GM21737 (cell line): Measurements from ENCODE around the gene ZNF324.
"Not testable (repeated sequence)": the region's sequence is repeated elsewhere in the genome, so short reads cannot be mapped to it uniquely, and the experiment has no call there.

Experiments
- ATAC-seq: cut with Tn5 transposase; IDR thresholded peaks from one replicate; pipeline ENCODE4 v1.9.1; 2021; ENCODE audit warnings: mild to moderate bottlenecking, moderate library complexity; ENCODE audit not compliant: unreplicated experiment

ZNF324 gene

DNA sequence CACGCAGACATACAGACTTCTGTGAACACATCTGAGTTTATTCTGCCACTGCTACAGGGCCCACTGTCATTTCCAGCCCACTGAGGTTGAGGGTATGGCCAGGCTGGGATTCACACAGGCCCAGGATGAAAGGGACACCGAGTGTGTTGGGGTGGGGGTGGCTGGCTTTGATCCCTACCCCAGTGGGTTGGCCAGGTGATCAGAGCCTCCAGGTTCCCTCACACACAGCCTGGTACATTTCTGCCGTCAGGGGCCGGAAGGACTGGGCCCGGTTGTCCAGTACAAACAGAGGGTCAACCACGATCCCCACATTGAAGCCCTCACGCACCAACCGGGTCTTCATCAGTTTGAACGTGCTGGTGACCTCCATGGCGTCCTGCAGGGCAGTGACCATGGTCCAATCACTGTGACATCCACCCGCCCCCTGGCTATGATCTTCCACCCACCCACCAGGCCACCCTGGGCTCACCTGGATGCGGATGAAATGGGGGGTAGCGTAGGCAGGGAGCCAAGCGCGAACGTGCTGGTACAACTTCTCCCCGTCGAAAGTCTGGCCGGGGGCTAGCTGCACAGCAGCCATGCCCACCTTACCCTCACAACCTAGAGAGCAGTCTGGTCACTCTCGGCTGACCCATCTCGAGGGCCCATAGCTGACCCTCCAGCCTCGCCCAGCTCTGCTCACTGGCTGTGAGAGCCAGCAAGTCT, 31.6 kb downstream of the ZNF324 start:
- no peak for ATAC-seq

- peak; percentile 85 for ATAC-seq
Observed at GRCh38 chr19:58499021-58499927, 32.4 kb downstream of the ZNF324 start.

GRCh38 chr19:58500242-58500641, 33.4 kb downstream of the ZNF324 start:
- no peak for ATAC-seq

GRCh38 chr19:58507602-58508223, 40.8 kb downstream of the ZNF324 start:
- ATAC-seq: not testable (repeated sequence)

- no peak for ATAC-seq
Observed at GRCh38 chr19:58509731-58510083, 42.8 kb downstream of the ZNF324 start.

DNA sequence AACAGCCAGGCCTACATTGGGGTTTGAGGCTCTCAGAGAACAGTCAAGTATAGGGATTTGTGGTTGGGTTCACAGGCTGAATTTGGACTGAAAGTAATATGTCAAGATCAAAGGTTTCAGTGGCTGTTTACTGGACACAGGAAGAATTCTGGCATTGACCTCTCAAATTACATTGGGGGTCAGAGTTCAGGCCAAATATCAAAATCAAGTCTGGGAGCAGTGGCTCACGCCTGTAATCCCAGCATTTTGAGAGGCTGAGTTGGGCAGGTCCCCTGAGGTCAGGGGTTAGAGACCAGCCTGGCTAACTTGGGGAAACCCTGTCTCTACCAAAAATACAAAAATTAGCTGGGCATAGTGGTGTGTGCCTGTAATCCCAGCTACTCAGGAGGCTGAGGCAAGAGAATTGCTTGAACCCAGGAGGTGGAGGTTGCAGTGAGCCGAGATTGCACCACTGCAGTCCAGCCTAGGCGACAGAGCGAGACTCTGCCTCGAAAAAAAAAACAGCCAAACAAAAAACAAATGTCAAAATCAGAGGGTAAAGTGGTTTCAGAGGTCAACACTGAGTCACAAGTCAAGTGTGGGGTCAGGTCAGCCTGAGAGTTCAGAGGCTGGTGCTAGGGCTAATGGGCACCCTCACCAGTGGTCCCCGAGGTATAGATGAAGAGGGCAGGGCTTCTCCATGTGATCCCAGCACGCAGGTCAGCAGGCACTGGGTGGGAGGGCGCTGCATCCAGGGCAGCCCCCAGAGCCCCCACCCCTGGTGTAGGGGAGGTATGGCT, 43.4 kb downstream of the ZNF324 start:
- no peak for ATAC-seq

GRCh38 chr19:58511353-58512208, 44.7 kb downstream of the ZNF324 start, which contains the start of gene SLC27A5:
SLC27A5 (minus strand) TSS chr19:58511992; CDS start chr19:58511955, 37 bp downstream.
- ATAC-seq: no peak

GRCh38 chr19:58513213-58513693, 46.4 kb downstream of the ZNF324 start:
- ATAC-seq: no peak

DNA sequence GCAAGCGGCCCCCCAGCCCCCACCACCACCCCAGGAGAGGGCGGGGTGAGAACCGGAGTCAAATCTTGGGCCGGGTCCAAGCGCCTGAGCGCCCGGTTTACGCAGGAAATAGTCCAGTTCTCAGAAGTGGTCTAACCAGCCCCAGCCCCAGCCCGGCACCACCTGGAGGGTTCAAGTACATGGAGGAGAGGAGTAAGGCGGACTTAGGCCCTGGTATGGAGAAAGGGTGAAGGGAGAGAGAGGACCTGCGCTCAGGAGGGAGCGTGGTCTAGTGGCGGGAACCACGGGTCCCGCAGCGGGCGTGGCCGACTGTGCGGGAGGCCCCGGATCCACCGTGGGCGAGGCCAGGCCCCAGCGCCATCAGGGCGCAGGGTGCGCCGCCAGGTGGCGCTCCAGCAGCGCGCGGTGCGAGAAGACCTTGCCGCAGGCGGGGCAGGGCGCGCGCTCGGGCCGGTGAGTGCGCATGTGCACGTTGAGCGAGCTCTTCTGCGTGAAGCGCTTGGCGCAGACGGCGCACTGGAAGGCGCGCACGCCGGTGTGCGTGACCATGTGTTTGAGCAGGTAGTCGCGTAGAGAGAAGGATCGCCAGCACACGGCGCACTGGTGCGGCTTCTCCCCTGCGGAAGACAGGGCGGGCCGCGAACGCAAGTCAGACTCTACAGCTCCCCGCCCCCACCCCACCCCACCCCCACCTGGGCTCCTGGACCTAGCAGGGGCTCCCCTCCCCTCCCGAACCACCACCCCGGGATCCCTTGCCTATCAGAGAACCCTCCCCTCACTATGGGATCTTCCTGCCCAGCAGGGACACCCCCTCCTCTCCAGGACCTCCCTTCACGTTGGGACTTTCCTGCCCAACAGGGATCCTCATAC, 47.0 kb downstream of the ZNF324 start:
- ATAC-seq: peak; percentile 63

DNA sequence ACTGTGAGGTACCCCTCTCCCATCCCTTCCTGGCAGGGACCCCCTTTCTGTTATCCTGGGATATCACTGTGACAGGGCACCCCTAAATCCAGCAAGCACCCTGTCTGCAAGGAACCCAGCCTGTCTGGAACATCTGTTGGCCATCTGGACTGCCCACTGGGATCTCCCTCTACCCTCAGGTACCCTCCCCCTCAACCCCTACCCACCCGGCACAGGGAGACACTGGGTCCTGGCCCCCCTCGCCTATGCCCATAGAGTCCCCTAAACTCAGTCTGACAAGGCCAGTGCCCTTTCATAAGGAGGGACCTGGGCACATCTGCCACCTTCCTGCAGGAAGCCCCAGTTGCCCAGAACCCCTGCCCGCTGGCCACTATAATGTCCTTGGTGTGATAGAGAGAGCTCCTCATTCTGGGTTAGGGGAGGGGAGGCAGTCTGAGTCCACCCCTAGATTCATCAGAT, 47.7 kb downstream of the ZNF324 start:
- ATAC-seq: no peak

- no peak for ATAC-seq
Observed at GRCh38 chr19:58515259-58515658, 48.4 kb downstream of the ZNF324 start.

DNA sequence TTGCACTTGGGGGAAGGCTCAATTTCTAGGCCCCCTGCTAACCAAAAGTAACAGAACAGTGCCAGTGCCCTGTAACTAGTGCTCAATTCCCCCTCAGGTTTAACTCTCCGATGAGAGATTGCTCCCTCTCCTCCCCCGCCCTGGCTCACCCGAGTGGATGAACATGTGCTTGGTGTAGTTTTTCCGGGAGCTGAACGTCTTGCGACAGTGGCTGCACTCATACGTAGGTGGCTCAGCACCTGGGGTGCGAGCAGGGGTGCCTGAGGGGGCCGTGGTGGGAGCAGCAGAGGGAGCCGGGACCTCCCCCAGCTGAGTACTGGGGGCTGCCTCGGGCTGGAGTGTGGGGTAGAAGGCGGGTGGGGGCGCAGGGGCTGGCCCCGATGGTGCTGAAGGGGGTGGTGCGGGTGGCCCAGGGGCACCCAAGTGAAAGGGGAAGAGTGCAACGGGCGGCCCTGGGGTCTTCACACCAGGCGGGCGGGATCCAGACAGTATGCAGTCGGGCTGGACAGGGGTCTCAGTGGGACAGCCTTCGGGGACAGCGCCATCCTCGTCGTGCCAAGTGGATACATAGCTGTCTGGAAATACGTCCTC, 49.5 kb downstream of the ZNF324 start:
- ATAC-seq: no peak

DNA sequence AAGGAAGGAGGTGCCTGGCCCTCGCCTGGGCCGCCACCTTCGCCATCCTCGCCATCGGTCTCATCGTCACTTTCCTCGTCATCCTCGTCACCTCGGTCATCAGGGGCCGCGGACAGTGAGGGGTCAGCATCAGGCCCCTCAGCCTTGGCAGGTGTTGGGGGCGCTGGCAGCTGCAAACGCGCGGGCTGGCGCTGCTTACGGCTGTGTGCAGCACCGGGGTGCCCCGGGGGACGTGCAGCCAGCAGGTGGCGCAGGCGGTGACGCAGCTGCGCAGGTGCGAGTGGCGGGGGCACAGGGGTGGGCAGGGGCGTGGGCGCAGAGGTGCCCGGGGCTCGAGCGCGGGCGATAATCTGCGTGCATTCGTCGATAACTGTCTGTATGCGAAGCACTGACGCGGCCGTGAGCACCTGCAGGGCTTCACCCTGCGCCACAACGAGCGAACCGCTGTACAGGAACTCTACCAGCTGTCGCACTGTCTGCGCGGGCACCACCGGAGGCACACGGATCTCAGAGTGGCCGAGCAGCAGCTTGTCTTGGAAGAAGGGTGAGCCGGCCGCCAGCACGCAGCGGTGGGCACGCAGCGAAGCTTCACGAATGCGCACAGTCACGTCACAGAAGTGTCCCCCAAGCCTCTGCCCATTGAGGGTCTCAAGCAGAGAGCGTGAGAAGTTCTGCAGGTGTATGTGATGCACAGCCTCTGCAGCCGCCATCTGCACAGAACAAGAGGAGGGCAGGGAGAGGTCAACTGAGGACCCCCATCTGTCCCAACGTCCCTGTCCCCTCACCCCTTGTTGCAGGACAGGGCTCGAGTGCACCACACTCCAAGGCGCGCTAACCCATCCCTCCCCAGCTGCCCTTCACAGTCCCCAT, 50.3 kb downstream of the ZNF324 start:
- ATAC-seq: no peak

DNA sequence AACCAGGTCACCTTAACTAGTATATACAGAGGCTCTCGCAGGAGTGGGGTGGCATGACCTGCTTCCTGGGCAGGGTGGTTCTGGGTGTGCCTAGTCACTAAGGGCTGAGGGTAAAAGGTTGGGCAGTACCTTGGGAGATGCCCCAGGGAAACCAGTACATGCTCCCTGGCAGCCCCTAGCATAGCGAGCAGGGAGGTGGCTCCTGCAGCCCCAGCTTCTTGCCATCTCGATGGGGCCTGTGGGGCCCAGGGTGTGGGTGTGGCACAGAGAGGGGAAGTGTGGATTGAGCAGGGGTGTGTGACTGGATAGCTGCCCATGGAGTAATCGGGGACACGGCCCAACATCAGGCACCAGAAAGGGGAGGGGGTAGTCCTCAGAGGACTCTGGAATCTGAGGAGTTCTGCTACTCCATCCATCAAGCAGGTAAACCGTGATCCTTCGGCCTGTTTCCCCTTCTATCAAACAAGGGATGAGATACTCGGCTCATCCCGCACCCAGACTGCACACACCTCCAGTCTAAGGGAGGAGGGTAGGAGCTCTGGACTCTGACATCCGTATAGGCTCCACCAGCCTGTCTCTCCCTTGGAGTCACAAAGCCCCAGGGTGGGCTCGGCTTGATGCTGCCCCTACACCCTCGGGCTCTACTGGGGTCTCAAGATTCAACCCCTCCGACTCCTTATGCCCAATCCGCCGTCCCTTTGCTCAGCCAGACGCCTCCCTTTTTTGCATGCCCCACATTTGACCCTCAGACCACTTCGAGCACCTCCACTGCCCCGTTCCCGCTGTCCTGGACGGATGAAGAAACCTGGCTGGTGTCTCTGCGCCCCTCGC, 51.6 kb downstream of the ZNF324 start:
- no peak for ATAC-seq

- no peak for ATAC-seq
Observed at GRCh38 chr19:58519087-58519354, 52.1 kb downstream of the ZNF324 start.

- peak; percentile 75 for ATAC-seq
Observed at GRCh38 chr19:58519355-58520256, 52.7 kb downstream of the ZNF324 start, which contains the start of gene ZBTB45. ZBTB45 (minus strand) TSS chr19:58519810; CDS start chr19:58517673, 2,137 bp downstream.
